Measurements from ENCODE around the gene SSUH2. TPM values are rescaled to one million over a fixed set of nuclear protein-coding genes. Genes with fewer than 3 reads are reported as not detected.

Gene SSUH2
- total and polyA plus RNA-seq, 2 of the 4 experiments (the other 2 are of a cell fraction) = 0.10 TPM; not detected in 1

DNA sequence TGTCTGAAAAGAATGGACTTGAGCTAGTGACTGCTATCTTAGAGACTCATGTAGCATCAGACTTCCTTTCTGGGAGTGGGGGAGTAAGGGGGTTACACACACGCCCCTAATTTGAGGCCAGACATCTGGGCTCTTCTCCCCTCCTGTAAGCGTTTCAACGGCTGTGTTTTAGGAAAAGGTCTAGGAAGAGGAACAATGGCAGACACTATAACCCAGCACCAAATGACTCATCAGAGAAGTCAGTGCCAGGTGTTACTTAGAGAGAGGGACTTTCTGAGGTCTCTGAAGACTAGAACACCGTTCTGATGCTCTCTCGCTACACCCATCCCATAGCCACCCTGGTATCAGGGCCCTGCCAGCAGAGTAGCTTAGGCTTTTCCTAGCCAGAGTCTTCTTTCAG, 65.5 kb downstream of the SSUH2 start:
- Histone ChIP-seq H2AFZ (replicated peaks; ENCODE audit: low read length, poor library complexity) (no peak overlapping the region), H3K4me1 (ENCODE audit: control insufficient read depth, insufficient read depth, low read length) (peaks cover 32% of the 10 kb centered on the region), H3K79me1 (ENCODE audit: low read depth in 1 of 2, low read length in 2 of 2) (no peaks in the 10 kb centered on the region), H3K23ac (ENCODE audit: low read depth, low read length) (no peak overlapping the region), H2BK5ac (ENCODE audit: low read depth, low read length, poor library complexity, severe bottlenecking) (no peak overlapping the region), H4K5ac (ENCODE audit: low read depth, low read length) (peak overlapping the region; percentile 24), H3K18ac (ENCODE audit: low read depth, low read length) (peak overlapping the region; percentile 70), H3K27me3 (ENCODE audit: control insufficient read depth, insufficient read depth, low read length) (no peaks in the 10 kb centered on the region), H3K56ac (ENCODE audit: extremely low read depth, insufficient read depth, low read length) (no peak overlapping the region), H2BK15ac (ENCODE audit: low read depth, low read length) (peak overlapping the region; percentile 47; the same call in 2 of the 3 replicates), H4K91ac (ENCODE audit: insufficient read depth, low read depth, low read length) (peak overlapping the region; percentile 81), H2BK20ac (ENCODE audit: low read depth, low read length) (peak overlapping the region; percentile 75), H3K4ac (ENCODE audit: low read depth, low read length) (peak overlapping the region; percentile 77), H3K9me1 (ENCODE audit: insufficient read depth, low read length) (peaks cover 27% of the 10 kb centered on the region), H3K4me3 (ENCODE audit: insufficient read depth, low read depth, low read length) (no peak overlapping the region), H2AK9ac (replicated peaks; ENCODE audit: low read depth, low read length, poor library complexity) (no peak overlapping the region), H4K8ac (ENCODE audit: low read depth in 2 of 2, low read length in 2 of 2) (0 out of 4 replicates have a peak overlapping the region, but pooled peaks of 1 of the 2 experiments have one; percentile 13), H4K20me1 (ENCODE audit: insufficient read depth, low read length) (peaks cover 8% of the 10 kb centered on the region), H2BK120ac (ENCODE audit: low read depth, low read length) (peak overlapping the region; percentile 96), H3K14ac (replicated peaks; ENCODE audit: low read depth, low read length) (peak overlapping the region; percentile 81), H3K9me3 (ENCODE audit: control insufficient read depth, insufficient read depth, low read length) (no peaks in the 10 kb centered on the region), H3K27ac (ENCODE audit: insufficient read depth, low read length) (no peak overlapping the region), H3K9ac (ENCODE audit: low read depth, low read length) (no peak overlapping the region), H2AK5ac (ENCODE audit: low read depth, low read length) (peak overlapping the region; percentile 42; the same call in 1 of the 2 replicates), H3K36me3 (ENCODE audit: control insufficient read depth, insufficient read depth, low read length) (no peaks in the 10 kb centered on the region), H3K4me2 (ENCODE audit: low read depth, low read length) (no peak overlapping the region)
- no peak for TF ChIP-seq NFE2L2 (IDR thresholded peaks at IDR 0.05; ENCODE audit: low read depth, low read length)
- TF ChIP-seq RAD21 (IDR thresholded peaks at IDR 0.05; ENCODE audit: low read length) = no peak
- TF ChIP-seq, protein P1, sequence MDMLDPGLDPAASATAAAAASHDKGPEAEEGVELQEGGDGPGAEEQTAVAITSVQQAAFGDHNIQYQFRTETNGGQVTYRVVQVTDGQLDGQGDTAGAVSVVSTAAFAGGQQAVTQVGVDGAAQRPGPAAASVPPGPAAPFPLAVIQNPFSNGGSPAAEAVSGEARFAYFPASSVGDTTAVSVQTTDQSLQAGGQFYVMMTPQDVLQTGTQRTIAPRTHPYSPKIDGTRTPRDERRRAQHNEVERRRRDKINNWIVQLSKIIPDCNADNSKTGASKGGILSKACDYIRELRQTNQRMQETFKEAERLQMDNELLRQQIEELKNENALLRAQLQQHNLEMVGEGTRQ (IDR thresholded peaks at IDR 0.05; ENCODE audit: low read depth, low read length) = no peak
- TF ChIP-seq FOS (IDR thresholded peaks at IDR 0.05; ENCODE audit: low read depth, low read length) = peak; percentile 25; the same call in 1 of the 2 replicates
- TF ChIP-seq BHLHE40 (IDR thresholded peaks at IDR 0.05; ENCODE audit: low read depth, low read length) = no peak
- intact Hi-C loops (cut with micrococcal nuclease) = loop anchor here (5.0 kb wide), 1 partner anchor 43 kb away; no protein-coding TSS in a partner anchor
- dilution Hi-C loops (cut with HindIII; ENCODE audit: low sequenced_read_pairs, unreplicated experiment) = no loop called here
- POLR2A ChIA-PET (ENCODE audit: unreplicated experiment) = no interaction called here
- ATAC-seq (ENCODE audit: low read depth) = no peak
- BruUV-seq (replicated peaks) = no TSS peak
- WGBS, 2 experiments (ENCODE audit: extremely low coverage in 2 of 2, insufficient read length in 1 of 2) = no CpG with 5 or more reads among the region's 5 CpGs
- in situ Hi-C loops (cut with MboI; ENCODE audit: low sequenced_read_pairs) = no loop called here
- CTCF ChIA-PET = no interaction called here
- DNase-seq = peak; percentile 42
